Measurements from ENCODE around the gene CNTN4.
A peak's percentile ranks its signal among the peaks of the same experiment; 100 is the strongest.

Gene CNTN4

DNA sequence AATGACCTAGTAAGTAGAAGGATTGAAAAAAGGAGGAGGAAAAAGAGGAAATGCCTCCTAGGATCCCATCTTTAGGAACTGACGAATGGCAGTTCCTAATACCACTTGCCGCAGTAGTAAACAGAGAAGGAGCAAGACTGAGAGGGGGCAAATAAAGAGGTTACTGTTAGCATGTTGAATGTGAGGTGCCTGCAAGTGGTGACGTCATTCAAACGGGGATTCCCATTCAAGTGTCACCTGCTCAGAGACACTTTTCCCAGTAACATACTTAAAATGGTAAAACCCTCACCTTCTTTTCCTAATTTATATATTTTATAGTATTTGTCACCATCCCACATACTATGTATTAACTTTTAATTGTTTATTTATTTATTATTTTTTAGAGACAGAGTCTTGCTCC is 832.6 kb downstream of the CNTN4 start:
- intact Hi-C loops (cut with DNase I), result no loop called here
- no peak for DNase-seq

DNA sequence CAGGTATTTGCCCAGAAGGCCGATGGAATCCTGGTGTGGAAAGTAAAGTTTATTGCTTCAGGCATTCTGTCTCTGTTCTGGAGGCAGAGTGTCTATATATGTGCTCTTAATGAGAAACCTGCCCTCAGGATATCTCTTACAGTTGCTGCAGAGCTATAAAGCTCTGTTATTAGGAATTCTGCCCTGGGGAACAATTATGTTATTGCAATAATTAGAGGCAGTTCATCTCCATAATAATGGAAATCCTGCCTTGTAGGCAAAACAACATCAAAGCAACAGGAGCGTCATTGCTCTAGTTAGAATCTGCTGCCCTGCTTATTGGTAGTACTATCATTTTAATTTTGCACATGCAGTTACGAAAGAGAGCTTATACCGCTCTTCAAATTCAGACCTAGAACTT is 835.9 kb downstream of the CNTN4 start:
- DNase-seq, result no peak
- intact Hi-C loops (cut with DNase I), result no loop called here

DNA sequence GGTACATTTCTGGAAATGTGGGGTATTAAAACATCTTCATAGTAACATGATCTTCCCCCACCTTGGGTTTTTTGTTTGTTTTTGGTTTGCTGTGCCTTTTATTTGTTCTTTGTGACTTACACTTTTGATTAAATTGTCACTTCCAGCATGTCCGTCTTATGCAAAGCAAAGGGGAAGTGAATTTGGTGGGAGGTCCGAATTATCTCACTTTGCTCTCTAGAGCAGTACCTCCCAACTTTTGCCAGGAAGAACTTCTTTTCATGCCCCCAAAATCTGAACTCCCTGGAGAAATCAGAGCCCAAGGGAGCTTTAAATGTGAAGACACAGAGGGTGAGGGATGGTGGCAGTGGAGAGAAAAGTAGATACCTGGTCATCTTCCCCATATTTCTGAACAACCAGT is 838.4 kb downstream of the CNTN4 start:
- no peak for DNase-seq
- intact Hi-C loops (cut with DNase I), result no loop called here

DNA sequence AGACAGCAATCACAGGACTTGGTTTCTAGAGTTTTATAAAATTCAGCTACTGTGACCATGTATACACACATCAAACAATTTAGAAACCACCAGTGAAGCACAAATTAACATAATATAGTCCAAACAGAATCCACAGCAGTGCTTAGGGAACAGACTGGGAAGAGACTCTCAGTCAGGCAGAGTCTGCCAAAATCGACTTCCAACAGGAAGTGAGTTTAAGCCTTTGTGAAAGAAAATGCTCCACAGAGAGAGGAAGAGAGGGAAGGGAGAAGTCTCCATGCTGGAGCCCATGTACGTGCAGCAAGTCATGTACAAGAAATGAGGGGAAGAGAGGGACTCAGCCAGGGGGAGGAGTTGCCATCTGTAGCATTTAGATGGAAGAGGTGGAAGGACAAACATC is 838.9 kb downstream of the CNTN4 start:
- intact Hi-C loops (cut with DNase I), result no loop called here
- DNase-seq, result no peak

DNA sequence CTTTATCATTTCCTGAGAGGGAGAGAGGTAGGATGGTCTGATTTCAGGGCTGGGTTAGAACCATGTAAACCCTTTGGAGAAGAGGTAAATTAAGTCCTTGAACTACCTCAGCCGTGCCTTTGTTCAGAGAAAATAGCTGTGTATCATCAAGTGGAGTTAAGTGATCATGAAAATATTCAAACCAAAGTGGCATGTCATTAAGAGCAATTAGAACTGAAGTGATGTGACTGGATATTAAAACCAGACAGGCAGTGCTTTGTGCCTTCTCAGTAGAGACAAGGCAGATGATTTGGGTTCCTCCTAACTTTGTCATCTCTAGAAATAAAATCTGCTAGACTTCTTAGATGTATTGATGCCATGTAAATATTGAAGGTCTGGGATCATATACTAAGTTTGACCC is 840.0 kb downstream of the CNTN4 start:
- no peak for DNase-seq

DNA sequence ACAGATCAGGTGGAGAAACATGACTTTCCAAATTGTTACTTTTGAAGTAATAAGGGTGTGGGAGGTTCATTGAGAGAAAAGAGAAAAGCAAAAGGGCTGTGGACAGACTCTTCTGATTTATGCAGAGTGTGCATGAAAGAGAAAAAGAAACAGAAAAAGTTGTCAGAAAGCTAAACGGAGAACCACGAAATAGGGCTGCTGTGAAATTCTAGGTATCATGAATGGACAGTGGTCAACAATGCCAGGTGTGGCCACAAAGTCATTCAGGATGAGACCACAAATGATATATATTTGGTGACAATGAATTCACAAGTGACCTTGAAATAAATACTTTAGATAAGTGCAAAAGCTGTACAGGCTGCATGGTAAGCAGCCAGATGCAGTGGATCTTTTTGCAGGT is 841.4 kb downstream of the CNTN4 start:
- no peak for DNase-seq
- intact Hi-C loops (cut with DNase I), result no loop called here

More for the DNA sequence above, 840.0 kb downstream of the CNTN4 start:
- intact Hi-C loops (cut with DNase I), result no loop called here

DNA sequence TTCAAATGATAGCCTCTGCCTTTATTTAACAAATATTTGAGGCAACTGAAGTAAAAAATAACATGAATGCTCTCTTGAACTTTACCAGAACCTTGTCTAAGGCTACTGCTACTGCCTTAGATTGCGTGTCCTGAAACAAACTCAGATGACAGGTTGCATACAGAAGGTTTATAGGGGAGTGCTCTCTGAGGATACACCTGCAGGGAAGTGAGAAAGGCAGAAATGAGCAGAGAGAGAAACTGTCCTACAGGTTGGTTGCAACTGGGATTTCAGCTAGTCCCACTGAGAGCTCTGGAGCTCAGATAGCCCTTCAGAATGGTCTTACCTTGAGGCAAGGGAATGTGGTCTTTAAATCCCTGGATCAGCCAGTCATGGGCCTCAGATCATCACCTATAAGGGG is 846.0 kb downstream of the CNTN4 start:
- intact Hi-C loops (cut with DNase I), result no loop called here
- DNase-seq, result no peak

DNA sequence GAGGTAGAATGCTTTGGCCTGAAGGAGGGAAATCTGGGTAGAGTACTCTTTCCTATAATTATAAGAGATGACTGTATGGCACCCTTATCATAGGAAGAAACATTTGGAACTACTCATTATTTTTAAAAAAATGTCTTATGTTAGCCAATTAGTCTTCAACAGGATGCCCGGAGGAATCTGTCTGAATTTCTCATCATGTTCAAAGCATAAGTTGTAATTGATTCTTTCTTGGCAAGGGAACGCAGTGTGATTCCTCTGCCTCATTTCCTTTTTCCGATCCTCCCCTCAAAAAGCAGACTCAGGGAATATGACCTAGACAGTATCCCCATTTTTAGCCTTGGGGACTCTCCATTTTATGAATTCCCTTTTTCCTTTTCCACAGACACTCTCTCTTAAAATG is 846.5 kb downstream of the CNTN4 start:
- intact Hi-C loops (cut with DNase I), result no loop called here
- no peak for DNase-seq

DNA sequence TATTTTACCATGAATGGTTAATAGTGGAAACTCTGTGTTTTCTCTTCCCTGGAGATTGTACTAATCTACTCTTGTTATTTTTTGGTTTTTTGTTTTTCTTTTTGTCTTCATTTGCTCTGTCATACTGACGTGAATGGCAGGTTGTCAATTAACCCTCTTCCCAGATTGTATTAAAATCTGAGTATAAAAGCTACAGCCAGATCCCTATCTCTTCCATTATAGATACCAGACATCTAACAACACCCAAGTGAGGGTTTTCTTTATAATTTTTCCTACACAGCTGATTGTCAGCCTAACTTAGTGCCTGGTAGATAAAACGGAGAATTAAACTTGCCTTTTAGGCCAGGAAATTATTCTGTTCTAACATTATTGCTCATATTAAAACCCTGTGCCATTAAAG is 848.9 kb downstream of the CNTN4 start:
- DNase-seq, result no peak
- intact Hi-C loops (cut with DNase I), result no loop called here

DNA sequence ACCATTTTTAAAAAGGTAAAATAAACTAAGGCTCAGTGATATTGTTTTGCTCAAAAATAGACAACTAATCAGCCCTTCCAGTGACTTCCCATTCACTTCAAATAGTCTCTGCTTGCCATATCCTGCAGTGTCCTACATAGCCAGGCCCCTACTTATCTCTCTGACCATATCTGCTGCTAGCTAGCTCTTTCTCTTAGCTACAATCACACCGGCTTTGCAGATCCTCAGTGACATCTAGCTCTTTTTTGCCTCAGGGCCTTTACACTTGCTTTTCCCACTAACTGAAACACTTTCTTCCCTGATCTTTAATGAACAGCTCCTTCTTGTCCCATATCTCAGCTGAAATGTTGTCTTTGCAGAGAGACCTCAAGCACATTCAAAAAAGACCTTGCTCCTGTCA is 850.2 kb downstream of the CNTN4 start:
- intact Hi-C loops (cut with DNase I), result no loop called here

DNA sequence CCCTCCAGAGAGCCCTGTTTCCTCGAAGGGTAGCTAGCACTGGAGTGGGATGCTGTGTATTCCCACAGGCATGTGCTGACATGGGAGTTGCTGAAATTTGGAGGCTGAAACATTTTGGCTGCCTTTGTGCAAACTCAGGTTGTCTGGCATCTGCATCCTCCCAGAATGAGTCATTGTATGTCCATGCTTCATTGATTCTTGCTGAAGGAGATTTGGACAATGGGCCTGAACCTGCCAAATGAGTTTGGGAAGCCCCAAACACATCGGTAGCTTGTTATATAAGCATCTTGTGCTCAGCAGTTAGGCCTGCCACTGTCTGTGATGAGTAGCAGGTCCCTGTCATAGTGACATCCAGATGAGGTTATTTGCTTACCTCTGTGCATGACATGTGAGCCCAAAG is 851.5 kb downstream of the CNTN4 start:
- DNase-seq, result peak in 2 of 10 donors; percentile 11 to 15
- intact Hi-C loops (cut with DNase I), result no loop called here

More for the DNA sequence above, 850.2 kb downstream of the CNTN4 start:
- DNase-seq, result no peak

DNA sequence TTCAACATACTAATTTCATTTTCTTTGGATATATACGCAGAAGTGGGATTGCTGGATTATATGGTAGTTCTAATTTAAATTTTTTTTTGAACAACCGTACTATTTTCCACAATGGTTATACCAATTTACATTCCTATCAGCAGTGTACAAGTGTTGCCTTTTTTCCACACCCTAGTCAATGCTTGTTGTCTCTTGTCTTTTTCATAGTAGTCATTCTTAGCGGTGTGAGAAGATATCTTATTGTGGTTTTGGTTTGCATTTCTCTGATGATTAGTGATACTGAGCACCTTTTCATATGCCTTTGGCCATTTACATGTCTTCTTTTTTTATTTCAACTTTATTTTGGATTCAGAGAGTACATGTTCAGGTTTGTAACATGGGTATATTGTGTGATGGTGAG is 858.4 kb downstream of the CNTN4 start:
- intact Hi-C loops (cut with DNase I), result no loop called here

DNA sequence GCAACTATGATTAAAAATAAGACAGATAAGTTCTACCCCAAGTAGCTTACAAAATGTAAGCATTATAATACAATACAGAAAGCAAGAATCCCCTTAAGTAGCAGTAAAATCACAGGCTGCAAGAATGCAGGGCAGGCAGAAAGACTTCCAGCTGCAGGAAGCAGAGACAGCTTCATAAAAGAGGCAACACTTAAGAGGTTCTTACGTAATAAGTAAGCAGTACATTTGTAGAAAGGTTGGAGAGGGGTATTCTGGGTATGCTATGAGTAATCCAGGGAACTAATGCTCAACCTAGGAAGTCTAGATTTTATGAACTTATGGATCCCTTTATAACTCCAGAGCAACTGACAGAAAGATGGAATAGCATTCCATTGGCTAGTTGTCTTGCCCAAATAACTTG is 859.9 kb downstream of the CNTN4 start:
- intact Hi-C loops (cut with DNase I), result no loop called here
- no peak for DNase-seq

More for the DNA sequence above, 858.4 kb downstream of the CNTN4 start:
- no peak for DNase-seq

DNA sequence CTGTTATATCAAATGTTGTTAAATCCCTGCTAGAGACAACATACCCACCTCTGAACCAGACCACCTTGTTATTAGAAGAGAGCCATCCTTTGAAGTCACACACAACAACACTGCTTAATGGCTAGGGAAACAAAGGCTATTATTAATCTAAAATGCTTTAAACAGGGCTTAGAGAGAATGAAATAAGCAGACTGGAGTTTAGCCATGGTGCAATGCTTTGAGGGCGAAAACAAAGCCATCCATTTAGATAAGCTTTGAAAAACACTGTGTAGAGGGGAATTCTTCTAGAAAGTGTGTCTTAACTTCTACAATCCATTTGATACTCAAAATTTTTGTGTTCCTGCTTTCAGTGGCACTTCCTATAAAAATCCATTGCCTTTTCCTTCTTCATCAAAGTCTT is 862.9 kb downstream of the CNTN4 start:
- intact Hi-C loops (cut with DNase I), result no loop called here
- no peak for DNase-seq

DNA sequence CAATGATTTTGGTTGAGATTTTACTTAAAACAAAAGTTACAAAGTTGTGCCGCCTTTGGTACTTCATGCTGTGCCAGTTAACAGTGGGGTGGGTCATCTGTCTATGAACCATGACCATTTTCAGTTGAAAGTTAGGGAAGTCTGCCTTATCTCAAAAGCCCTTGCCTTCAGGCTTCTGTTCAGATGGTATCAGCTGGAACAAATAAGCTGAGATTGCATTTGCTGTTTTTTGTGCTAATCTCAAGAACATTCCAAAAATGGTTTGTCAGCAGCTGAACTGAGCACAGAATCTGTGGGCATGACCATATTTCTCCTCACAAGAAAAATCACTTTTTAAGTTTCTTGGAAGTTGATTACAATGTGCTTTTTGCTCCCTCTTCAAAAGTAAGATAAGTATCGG is 869.2 kb downstream of the CNTN4 start:
- no peak for DNase-seq
- intact Hi-C loops (cut with DNase I), result no loop called here

DNA sequence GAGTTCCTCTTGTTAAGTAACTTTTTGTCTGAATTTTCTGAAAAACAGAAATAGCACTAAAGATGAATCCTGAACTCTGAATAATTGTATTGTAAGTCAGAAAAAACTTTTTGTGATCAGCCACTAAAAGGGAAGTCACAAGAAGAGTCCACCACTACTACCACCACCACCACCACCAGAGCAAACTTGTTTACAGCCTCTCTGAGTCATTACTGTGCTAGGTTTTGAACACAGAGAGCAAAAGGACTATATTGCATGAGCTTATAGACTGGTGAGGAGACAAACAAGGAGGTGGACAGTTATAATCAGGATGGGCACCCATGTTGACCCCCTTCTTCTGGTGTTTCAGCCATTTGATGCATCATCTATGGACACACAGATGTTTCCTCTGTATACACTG is 869.8 kb downstream of the CNTN4 start:
- no peak for DNase-seq
- intact Hi-C loops (cut with DNase I), result no loop called here

DNA sequence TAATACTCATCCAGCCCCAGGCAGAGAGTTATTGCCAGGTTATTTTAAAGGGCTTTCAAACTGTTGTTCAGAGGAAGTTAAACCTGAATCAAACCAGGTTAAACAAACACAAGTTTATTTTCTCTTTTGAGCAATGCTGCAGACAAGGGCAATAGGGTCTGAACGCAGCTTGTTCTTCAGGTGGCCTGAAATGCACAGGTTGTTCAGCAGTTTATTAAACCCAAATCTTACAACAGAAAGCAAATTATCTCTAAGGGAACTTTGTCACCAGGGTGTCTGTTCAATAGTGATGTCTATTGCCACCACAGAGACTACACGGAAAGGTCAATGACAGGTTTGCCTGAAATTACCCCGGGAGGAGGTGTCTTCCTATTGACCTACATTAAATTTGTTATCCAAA is 877.5 kb downstream of the CNTN4 start:
- DNase-seq, result no peak

DNA sequence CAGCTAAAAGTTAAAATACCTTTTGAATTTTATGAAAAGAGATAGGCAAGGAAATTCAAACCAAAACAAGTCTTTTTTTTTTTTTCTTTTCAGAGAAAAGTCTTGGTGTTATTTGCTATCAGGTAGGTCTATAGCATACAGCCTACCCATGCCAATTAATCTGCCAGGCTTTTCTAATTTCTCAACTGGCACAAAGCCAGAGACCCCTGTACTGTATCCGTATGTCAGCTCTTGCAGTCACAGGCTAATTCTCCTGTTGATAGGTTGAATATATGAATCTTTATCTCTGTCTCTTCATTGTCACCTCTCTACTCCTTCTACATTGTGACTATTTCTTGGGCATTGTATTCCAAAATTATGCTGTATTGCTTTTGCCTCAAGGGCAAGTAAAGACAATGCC is 878.1 kb downstream of the CNTN4 start:
- no peak for DNase-seq
- intact Hi-C loops (cut with DNase I), result no loop called here

More for the DNA sequence above, 877.5 kb downstream of the CNTN4 start:
- intact Hi-C loops (cut with DNase I), result no loop called here

DNA sequence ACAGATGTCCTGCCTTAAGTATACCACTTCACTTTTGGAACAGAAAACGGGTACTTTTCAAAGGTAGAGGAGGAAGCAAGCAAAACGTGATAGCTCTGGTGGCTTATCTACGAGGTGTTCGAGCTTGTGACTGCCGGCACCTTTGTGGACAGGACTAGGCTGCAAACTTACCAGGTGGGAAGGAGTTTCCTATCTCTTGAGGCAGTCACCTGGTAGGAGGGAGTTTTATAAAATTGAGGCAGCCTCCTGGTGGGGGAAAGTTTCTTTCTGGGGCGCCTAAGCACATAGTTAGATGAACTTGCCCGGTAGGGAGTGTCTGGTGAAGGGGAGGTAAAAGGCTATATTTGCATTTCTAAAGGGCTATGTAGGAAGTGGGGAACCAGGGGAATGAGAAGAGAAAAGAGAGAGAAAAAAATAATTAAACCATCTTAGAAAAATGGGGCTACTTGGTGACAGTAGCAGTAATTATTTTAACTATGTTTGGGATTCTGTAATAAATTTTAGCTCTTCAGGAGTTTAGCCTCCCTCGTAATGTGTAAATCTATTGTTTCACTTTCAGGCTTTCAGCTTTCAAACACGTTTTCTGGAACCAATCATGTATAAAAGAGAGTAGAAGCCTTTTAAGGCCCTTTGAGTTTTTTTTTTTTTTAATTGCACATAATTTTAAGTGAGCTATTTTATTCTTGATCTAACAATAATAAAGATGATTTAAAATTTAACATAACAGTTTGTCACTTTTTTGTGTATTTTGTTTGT is 880.5 kb downstream of the CNTN4 start:
- no peak for DNase-seq
- intact Hi-C loops (cut with DNase I), result no loop called here

DNA sequence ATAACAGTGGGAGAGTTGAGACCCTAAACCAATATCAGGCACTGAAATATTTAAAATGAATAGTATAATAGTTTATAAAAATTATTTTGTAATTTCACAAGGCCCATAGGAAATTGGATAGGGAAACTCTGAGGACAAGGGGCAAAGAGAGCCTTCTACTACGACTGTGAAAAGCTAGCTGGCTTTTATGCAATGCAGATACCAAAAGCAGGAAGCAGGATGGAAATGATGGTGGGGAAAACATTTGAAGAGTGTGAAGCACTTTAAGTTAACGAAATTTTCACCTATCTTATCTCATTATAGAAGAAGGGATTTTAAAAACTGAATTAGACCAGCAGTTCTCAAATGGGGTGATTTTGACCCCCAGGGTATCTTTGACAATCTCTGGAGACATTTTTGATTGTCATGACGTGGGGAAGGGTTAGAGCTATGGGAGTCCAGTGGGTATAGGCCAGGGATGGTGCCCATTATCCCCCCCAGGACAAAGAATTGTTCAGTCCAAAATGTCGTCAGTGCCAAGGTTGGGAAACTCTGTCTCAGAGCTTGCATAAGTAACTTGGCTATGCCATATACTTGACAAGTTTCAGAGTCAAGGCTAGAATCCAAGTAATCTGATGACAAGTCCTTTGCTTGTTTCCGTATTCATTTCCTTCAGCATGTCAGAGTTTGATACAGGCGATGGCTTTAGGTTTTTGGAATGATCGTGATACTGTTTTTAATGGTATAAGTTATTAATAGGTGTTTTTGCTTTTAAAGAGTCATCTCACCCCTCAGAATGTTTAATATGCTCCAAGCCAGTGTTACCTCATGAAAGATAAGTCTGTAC is 885.6 kb downstream of the CNTN4 start:
- intact Hi-C loops (cut with DNase I), result no loop called here
- DNase-seq, result no peak

DNA sequence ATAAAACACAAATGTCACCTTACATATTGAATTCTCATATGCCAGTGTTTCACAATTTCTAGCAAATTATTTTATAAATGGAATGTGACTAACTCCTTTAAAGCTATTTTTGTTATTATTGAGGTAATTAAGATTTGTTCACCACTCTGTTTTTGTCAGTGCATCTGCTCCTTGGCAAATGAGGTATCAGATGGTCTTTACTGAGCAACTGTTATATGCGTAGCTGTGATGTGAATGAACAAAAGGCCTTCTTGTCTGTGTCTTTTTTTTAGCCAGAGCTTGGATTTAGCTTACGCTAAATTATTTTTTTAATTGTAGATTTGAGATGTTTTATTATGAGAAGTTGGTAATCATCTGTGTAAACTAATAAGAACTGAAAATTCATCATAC is 886.2 kb downstream of the CNTN4 start:
- no peak for DNase-seq
- intact Hi-C loops (cut with DNase I), result no loop called here

DNA sequence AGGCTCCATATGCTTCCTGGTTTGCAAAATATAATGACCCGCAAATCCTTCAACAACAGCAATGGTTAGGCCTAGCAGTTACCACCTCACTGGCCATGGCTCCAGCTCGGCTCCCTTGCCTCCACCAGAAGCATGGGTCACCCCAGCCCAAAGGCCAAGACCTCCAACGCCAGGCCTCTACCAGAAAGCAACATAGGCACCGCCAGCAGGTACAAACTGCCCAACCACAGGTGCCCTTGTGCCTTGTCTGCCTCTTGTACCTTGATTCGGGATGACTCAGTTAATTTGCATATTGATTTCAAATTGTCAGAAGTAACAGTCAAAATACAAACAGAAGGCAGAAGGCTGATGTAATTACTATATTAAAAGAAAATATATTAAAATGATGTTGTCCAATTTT is 886.8 kb downstream of the CNTN4 start:
- DNase-seq, result no peak
- intact Hi-C loops (cut with DNase I), result no loop called here

All from posterior cingulate gyrus (tissue), 11 donors.